ENCODE results near the gene C2CD4A. TPM values are rescaled to one million over a fixed set of nuclear protein-coding genes. Genes with fewer than 3 reads are reported as not detected.

Gene C2CD4A
- total and polyA plus RNA-seq, 2 donors (not counting 3 experiments of a cell fraction or from before 2014, with no cell fraction given), result 0.33 to 0.46 TPM

DNA sequence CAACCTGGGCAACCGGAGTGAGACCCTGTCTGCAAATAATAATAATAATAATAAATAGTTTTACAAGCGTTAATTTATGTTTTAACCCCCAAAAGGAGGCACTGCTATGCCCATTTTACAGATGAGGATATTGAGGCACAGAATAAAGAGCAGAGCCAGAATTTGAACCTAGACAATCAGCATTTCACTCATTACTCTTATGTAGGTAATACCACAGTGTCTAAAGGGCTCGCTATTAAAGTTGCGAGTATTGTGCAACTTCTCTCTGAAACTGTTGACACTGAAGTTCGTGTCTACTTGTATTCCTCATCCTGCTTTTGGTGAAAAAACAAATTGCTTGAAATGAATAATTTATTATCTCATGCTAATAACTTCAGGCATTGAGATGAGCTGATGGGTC, 2.8 kb downstream of the C2CD4A start:
- Histone ChIP-seq H3K27me3 (ENCODE audit: control insufficient read depth in 2 of 2, insufficient read depth in 2 of 2, low read length in 2 of 2) (no peaks in the 10 kb centered on the region), H4K20me1 (replicated peaks; ENCODE audit: control insufficient read depth, extremely low read depth, insufficient read depth, low read length) (no peaks in the 10 kb centered on the region), H3K36me3 (ENCODE audit: control insufficient read depth in 2 of 2, extremely low read depth in 1 of 2, insufficient read depth in 2 of 2, low read length in 2 of 2) (no peaks in the 10 kb centered on the region), H3K79me2 (ENCODE audit: control insufficient read depth, insufficient read depth, low read length) (no peaks in the 10 kb centered on the region), H3K4me1 (ENCODE audit: control insufficient read depth, extremely low read depth, insufficient read depth, low read length) (peaks cover 18% of the 10 kb centered on the region), H3K4me2 (ENCODE audit: insufficient read depth, low read length) (no peak overlapping the region), H3K9ac (replicated peaks; ENCODE audit: extremely low read depth, insufficient read depth, low read length) (no peak overlapping the region), H3K9me3 (replicated peaks; ENCODE audit: control insufficient read depth, insufficient read depth, low read length) (no peaks in the 10 kb centered on the region), H3K4me3 (replicated peaks in 1 of 3; ENCODE audit: insufficient read depth in 1 of 3, low read depth in 1 of 3, low read length in 3 of 3) (no peak overlapping the region), H2AFZ (ENCODE audit: low read depth, low read length) (no peak overlapping the region), H3K27ac (ENCODE audit: insufficient read depth, low read depth, low read length) (no peak overlapping the region), H3K9me1 (replicated peaks; ENCODE audit: control insufficient read depth, extremely low read depth, insufficient read depth, low read length) (no peaks in the 10 kb centered on the region)
- dilution Hi-C loops (cut with MboI; ENCODE audit: extremely low pct_ligation_motif_present, low sequenced_read_pairs) (no loop called here), intact Hi-C loops (cut with micrococcal nuclease) (no loop called here)
- POLR2A ChIA-PET, result no interaction called here
- DNase-seq (ENCODE audit: low read depth, low spot score), result no peak
- no TSS peak for BruUV-seq (replicated peaks)
- CTCF ChIA-PET, result interaction anchor here (1.4 to 3.7 kb wide), 6 partner anchors 9 to 184 kb away, joined by 3 to 27 read pairs (median 13); partner anchors contain the start of genes C2CD4B and VPS13C
- TF ChIP-seq, protein P1, sequence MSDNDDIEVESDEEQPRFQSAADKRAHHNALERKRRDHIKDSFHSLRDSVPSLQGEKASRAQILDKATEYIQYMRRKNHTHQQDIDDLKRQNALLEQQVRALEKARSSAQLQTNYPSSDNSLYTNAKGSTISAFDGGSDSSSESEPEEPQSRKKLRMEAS (IDR thresholded peaks at IDR 0.05; ENCODE audit: insufficient read depth, insufficient read length), result no peak
- no peak for TF ChIP-seq FOS (IDR thresholded peaks at IDR 0.05; ENCODE audit: borderline replicate concordance, insufficient read depth, low read length)
- TF ChIP-seq JUN (IDR thresholded peaks at IDR 0.05; ENCODE audit: borderline replicate concordance, insufficient read depth, insufficient read length, low read depth), result no peak
- no peak for TF ChIP-seq GATA2 (IDR thresholded peaks at IDR 0.05; ENCODE audit: insufficient read depth, insufficient read length, low read depth, low read length)
- TF ChIP-seq EZH2 (IDR thresholded peaks at IDR 0.05; ENCODE audit: borderline replicate concordance, low read depth, low read length, severe bottlenecking), result no peak
- TF ChIP-seq POLR2AphosphoS5 (IDR thresholded peaks at IDR 0.05; ENCODE audit: insufficient read depth, low read depth, low read length), result no peak
- TF ChIP-seq, protein P2, sequence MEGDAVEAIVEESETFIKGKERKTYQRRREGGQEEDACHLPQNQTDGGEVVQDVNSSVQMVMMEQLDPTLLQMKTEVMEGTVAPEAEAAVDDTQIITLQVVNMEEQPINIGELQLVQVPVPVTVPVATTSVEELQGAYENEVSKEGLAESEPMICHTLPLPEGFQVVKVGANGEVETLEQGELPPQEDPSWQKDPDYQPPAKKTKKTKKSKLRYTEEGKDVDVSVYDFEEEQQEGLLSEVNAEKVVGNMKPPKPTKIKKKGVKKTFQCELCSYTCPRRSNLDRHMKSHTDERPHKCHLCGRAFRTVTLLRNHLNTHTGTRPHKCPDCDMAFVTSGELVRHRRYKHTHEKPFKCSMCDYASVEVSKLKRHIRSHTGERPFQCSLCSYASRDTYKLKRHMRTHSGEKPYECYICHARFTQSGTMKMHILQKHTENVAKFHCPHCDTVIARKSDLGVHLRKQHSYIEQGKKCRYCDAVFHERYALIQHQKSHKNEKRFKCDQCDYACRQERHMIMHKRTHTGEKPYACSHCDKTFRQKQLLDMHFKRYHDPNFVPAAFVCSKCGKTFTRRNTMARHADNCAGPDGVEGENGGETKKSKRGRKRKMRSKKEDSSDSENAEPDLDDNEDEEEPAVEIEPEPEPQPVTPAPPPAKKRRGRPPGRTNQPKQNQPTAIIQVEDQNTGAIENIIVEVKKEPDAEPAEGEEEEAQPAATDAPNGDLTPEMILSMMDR (IDR thresholded peaks at IDR 0.05; ENCODE audit: extremely low read depth in 1 of 2, insufficient read depth in 1 of 2, low read depth in 1 of 2, low read length in 2 of 2), result no peak
- FAIRE-seq, result no peak
